GM19240 (cell line): Measurements from ENCODE around the gene SELENON.

ENCODE experiments used
- DNase-seq: peaks from one replicate; pipeline ENCODE4 v3.0.0; 2011; ENCODE audit warnings: low spot score; ENCODE audit not compliant: insufficient read length

SELENON gene

DNA sequence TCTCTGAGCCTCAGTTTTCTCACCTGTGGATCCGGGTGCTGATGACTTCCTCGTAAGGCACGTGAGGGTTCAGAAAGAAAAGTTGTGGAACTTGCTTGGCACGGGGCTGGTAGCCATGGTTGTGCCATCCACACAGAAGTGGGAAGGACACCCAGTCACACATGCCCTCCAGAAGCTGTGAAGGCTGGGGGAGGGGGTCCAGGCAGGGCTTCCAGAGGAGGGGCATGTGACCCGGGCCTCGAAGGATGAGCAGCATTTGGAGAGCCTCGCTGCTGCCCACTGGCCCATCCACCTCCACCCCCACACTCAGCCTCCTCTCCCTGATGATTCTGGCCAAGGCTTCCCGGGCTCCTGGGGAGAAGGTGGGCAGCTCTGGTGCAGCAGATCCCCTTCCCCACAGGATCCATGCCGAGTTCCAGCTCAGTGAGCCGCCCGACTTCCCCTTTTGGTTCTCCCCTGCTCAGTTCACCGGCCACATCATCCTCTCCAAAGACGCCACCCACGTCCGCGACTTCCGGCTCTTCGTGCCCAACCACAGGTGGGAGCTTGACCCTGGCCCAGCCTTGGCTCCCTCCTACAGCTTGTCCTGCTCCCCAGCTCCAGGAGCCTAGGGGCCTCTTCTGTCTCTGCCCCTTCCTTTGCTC, 9.4 kb downstream of the SELENON start:
- no peak for DNase-seq

DNA sequence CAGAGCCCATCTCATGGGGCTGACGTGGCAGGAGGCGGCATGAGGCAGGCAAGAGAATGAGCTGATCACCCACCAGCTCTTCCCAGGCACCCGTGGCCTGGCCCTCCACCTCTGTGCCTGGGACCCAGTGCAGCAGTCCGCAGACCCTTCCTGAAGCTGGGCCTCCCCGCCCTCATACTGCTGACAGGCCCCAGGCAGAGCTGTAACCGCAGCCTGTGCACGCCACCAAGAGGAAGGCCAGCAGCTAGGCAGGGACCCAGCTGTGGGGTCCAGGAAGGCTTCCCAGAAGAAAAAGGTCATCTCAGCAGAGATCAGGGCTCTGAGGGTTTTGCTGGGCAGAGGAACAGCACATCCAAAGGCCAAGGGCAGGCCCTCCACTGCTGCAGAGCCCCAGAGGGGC, 9.9 kb downstream of the SELENON start:
- no peak for DNase-seq

DNA sequence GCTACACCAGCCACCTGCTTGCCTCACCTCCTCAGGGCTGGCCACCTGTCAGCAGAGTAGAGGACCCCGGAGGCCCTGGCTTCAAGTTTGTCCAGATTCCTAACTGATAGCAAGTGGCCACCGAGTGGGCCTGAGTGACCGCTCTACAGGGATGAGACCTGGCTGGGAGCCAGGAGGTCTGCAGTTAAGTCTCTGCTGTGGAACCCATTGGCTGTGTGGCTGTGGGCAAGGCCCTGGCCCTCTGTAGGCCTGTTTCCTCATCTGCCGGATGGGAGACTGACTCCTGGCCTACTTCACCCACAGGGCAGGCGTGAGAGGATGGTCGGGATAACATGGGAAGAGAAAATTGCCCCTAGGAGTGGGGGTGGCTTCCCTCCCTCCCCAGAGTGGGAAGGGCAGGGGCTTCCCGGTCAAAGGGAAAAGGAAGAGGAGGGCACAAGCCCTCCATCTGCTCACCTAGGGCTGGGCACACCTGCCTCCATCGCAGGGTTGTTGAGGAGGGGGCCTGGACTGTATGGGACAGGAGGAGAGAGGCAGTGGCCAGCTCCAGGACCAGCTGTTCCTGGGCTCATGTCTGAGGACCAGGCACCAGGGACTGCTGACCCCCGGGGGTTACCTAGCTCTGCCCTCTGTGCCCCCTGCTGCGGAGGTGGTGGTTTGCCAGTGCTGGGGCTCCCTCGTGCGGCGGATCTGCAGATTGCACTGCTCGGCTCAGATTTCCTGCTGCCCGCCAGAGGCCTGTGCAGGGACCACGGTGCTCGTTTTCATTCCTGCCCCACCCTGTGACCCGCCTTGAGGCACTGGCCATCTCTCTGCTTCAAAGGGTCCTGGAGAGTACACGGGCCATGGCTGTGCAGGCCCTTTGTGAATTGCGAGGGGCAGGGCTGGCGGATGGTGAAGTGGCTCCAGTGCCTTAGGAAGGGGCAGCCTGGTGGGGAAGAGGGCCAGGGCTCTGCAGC, 10.6 kb downstream of the SELENON start:
- DNase-seq, result peak; percentile 74

DNA sequence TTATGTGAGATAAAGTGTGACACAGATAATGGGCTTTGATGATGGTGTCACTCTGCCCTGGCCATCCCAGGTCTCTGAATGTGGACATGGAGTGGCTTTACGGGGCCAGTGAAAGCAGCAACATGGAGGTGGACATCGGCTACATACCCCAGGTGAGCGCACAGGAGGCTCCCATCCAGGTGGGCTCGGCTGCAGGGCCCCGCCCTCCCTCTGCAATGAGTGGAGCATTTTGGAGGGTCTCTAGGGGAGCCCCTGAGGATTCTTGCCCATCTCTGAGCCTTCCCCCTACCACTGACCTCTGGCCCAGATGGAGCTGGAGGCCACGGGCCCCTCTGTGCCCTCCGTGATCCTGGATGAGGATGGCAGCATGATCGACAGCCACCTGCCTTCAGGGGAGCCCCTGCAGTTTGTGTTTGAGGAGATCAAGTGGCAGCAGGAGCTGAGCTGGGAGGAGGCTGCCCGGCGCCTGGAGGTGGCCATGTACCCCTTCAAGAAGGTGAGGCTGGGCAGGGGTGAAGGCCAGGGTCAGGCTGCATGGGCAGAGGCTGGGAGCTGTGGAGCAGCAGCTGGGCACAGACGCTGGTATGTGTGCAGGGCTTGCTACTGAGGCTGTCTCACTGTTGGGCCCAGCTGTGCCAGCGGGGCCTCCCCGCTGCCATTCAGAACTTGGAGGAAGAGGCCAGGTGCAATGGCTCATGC, 11.5 kb downstream of the SELENON start:
- DNase-seq, result no peak

DNA sequence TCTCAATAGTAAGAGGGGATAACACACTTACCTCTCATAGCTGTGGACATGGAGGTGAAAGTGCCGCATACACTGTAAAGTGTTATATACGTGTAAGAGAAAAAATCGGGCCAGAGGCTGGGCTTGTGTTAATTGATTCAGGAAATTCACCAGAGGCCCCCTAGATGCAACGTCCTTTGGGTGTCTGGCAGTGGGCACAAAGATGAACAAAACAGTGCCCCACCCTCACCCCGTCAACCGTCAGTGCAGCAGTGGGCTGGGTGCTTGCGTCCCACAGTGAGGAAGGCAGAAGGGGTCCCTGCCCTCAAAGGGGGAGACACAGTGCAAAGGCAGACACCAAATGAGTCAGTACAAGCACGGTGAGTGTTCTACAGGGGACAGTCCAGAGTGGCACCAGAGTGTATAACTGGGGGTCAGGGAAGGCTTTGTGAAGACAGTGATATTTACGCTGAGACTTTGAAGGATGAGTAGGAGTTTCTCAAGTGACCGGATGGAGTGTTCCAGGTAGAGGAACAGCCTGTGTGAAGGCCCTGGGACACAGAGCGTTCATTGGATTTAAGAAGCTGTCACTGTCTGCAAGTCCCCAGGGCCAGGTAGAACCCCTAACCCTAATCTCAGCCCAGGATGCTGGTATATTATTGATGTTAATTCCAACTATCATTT, 13.2 kb downstream of the SELENON start:
- DNase-seq, result no peak

DNA sequence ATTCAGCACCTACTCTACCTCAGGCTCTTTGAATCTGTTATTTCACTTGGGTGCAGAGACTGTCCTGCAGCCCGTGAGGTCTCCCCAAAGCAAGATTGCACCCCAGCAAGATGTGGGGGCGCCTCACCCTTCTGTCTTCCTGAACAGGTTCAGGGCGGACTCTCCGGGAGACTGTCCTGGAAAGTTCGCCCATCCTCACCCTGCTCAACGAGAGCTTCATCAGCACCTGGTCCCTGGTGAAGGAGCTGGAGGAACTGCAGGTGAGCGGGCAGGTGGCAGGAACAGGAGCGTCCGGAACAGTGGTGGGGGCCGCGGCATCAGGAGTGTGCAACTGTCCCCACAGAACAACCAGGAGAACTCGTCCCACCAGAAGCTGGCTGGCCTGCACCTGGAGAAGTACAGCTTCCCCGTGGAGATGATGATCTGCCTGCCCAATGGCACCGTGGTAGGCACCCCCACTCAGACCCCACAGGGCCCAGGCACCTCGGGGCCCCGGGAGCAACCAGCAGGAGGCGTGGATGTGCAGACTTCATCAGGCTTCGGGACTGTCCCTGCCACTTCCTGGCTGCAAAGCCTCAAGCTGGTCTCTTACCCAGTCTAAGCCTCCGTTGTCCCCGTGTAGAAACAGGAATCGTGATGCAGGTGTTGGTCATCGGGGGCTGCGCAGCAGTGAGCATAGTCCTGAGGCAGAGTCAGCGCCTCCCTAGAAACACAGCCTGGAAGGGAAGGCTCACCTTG, 13.9 kb downstream of the SELENON start:
- no peak for DNase-seq

DNA sequence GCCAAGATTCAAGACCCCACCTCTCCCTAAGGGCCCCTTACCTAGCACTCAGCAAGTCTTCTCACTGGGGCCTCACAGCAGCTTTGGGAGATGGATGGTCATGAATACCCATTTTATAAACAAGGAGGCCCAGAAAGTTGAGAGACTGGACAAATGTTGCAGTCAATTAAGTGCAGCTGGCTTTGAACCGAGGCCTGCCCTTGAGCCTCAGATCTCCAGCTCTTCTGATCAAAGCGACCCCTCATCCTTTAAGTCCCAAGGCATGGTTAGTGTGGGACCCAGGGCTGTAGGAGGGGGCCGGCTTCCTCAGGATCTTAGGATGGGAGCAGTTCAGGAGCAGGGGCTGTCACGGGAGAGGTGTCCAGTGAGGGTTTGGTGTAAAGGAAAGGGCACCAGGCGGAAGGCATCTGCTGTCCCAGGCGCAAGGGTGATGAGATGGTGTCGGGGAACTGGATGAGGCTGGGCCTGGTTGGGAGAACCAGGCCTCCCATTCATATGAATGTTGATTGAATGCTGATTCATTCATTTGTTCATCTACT, 14.6 kb downstream of the SELENON start:
- DNase-seq, result no peak

DNA sequence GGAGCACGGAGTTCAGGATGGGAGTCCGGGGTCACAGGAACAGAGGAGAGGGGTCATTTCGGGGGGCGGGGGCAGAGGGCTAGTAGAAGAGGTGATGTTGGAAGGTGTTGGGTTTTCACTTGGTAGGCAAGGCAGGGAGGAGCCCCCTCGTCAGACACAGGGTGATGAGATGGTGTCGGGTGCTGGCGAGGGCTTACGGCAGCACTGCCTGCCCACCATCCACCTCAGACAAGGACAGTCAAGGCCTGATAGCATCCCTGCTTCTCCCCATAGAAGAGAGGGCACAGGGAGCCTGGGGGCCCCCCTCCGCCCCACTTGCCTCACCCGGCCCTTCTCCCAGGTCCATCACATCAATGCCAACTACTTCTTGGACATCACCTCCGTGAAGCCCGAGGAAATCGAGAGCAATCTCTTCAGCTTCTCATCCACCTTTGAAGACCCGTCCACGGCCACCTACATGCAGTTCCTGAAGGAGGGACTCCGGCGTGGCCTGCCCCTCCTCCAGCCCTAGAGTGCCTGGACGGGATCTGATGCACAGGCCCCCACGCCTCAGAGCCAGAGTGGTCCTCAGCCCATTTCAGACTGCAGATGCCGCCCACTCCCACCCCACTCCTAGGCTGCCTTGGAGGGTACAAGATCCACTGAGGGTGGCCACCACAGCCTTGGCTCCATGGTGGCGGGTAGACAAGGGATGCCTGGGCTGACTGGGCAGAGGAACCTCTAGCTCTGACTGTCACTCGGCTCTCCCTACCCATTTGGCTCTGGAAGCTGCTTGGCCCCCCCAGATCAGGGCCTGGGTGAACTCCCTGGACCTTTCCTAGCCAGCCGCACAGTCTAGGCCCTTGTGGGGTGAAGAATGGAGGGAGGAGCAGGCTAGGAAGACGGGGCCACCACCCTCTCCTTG, 15.5 kb downstream of the SELENON start:
- no peak for DNase-seq

DNA sequence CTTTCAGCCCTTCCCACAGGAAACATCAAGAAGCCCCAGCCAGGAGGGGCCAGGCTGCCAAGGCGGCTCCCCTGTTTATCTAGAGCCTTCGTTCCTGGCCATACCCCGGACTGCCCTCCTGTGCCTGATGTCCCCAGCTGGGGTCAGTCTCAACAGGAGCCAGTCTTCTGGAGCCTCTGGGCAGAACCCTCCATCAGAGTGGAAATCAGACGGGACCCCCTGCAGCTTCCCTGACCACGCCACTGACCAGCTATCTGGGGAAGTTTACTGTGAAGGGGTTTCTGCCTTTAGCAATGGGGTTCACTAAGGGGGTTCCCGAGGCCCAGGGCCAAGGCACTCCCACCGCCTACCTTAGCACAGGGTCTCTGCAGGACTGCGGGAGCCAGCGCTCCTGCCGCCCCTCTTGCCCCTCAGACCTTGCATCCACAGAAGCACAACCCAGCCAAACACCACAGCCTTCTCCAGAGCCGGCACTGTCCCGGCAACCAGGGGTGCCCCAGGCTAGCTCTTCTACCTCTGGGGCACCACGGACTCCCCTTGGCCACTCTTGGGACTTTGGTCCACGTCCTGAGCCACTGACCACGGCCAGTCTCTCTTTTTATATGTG, 16.2 kb downstream of the SELENON start:
- no peak for DNase-seq

DNA sequence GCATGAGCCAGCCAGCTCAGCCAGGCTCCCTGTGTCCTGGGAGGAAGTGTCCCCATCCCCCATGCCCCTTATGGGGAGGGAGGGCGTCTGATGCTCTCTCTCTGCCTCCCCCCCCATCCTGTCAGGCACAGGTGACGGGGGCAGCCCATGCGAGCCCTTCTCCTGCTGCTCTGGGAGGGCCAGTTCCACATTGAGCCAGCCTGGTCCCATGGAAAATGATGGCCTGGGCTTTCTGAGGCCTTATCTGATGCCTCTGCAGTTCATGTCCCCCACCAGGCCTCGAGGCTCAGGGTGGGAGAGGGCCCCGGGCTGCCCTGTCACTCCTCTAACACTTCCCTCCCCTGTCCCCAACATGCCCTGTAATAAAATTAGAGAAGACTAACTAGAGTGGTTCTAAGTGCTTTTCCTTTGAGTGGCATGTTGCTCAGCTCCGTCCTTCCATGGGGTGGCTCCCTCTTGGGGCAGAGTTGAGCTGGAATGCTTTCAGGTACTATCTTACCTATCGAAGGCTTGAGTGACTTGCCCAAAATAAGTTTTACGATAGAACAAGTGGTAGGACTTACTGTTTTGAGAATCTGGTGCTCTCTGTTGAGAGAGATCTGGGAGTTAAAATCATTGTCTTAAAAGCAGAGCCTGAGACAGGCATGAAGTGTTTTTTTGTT, 18.0 kb downstream of the SELENON start:
- DNase-seq, result no peak

DNA sequence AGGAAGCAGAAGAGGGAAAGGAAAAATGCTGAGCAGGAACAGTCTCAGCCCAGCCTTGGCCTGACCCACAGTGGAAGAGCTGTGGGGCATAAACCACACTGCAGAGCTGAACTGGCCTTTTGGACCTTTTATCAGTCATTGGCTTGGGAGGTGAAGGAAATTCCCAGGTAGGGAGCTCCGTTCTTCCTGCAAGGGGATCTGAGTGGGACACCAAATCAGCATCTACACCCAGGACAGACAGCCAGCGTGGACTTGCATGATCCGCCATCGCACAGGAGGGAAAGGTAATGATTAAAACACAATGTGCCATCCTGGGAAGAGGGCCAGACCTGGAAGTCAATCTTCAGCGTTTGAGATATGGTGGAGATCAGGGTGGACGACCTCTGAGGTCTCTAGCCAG, 18.6 kb downstream of the SELENON start:
- no peak for DNase-seq

DNA sequence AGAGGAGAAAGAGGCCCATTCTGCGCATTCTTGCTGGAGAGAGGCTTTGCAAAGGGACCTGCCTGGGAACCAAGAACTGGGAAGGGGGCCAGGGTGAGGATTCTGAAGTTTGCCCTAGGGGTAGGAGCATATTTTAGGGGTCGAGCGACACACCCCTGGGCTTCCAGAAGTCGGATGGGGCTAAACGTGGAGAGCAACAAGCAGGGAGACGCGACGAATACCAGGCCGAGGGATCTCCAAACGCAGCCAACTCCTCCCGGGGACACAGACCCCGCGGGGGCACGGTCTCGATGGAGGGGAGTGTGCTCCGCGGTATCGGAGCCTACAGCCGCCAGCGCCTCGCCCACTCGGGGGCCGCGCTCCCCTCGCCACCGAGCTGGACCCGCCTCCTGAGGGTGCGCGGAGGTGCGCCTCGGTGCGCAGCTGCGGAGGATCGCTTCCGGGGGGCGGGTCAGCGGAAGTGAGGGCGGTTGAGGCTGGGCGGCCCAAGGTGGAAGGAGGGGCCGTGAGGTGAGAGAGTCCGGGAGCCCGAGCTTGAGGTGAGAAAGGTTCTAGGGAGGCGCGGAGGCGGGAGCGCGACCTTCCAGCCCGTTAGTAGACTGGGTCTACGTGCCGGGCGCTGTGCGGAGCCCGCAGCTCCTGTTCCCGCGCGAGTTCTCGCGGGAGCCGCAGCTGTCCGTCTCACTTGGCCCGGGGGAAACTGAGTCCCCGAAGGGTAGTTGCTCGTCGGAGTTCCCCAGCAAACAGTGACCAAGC, 19.7 kb downstream of the SELENON start, which contains the start of gene MTFR1L:
Gene MTFR1L, plus strand, starts transcription at position 464 of the 756 bp plus-strand sequence. CDS start 3,151 bp downstream, outside the sequence.
- peak; percentile 98 for DNase-seq

DNA sequence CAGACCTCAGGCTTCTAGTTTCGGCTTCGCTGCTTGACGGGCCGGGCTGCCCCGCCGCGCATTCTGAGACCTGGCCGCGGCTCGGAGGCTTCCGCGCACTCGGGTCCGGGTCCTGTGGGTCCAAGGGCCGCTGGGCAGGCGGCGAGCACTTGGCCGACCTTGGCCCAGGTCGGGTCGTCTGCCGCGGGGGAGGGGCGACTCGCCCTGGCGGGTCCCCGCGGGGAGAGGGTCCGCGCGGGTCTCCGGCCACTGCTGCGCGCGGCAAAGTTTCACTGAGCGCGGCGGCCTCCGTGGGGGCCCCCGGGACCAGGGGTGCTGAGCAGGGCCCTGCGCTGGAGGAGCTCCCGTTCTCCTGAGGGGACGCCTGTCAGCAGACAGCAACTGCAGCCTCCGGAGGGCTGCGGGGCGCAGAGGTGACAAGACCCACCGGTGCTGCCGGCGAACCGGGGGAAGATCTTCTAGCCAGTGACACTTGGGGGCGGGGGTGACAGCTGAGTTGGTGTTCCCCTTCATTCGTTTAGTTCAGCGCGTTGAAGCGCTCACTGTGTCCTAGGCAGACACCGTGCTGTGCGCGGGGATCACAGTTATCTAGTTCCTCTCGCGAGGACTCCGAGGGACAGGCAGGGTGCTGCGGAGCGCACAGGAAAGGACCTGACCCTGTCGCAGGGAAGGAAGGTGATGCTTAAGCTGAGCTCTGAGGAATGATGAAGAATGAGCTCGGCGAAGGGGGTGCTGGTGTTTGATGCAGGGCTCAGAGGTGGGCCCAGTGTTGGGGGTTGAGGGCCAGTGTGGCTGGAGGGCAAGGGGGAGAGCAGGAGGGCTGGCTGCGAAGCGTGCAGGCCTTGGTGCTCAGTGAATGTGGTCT, 20.5 kb downstream of the SELENON start:
- DNase-seq, result peak; percentile 85

DNA sequence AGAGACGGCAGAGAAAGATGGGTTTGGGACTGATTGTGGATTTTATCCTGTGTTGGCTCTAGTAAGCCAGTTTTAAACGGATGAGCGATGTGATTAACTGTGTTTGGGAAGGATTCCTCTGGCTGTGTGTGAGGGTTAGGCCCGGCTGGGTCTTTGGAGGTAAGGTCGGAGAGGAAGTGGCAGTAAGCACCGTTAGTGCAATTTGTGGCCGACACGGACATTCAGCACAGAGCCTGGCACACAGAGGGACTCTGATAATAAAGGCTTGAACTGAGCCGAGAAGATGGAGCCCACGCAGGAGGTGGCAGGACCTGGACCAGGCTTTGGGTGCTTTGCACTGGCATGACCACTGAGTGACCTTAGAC, 21.1 kb downstream of the SELENON start:
- no peak for DNase-seq

DNA sequence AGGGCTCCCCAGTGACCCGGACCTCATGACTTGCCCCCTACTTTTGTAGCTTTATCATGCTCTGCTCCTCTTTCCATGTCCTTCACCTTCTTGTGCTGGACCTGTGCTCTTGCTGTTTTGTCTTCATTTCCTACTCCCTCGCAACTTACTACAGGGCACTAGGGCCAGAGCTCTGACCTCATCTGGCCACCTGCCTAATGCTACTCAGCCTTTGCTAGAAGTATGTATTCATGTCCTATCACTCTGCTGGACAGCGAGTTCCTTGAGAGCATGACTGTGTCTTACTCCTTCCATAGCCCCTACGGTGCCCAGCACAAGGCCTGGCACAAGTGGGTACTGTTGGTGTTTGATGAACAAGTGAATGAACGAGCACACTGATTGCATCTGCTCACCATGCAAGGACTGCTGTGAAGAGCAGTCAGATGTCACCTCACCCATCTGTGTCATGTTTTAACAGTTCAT, 21.7 kb downstream of the SELENON start:
- no peak for DNase-seq

DNA sequence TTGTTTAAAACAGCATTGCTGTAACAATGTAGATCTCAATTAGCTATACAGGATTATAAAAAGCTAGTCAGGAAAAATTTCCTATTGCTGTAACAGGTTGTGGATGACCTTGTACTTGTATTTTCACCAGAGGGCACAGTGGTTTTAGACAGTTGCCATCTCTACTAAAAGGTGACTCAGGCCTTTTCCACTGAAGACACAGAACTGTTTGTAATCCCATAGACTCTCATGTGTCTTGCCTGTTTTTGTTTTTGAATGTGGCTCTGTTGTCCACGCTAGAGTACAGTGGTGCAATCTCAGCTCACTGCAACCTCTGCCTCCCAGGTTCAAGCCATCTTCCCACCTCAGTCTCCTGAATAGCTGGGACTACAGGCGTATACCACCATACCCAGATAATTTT, 25.6 kb downstream of the SELENON start:
- DNase-seq, result no peak

DNA sequence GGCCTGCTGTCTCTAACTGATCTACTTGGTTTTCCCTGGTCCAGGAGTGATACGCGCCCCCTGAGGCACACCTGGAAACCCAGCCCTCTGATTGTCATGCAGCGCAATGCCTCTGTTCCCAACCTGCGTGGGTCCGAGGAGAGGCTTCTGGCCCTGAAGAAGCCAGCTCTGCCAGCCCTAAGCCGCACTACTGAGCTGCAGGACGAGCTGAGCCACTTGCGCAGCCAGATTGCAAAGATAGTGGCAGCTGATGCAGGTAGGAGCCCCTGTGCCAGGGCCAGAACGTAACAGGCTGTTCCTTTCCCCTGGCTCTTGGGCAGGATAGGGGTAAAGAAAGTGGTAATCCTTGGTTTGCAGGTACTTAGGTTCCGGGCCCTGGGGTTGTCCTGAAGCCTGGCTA, 26.6 kb downstream of the SELENON start:
- DNase-seq, result no peak
